Stimulated activated CD4-positive, alpha-beta T cell treated with anti-CD3 and anti-CD28 coated beads, Interleukin-12 subunit alpha, Interleukin-12 subunit beta, amount 100 ng/mL, for 24 hours (primary cell): ENCODE results near the gene PKP1.

Experiments used
- DNase-seq, 2 experiments: peaks; one replicate each; pipeline ENCODE4 v3.0.0-alpha.2; 2020; ENCODE audit warnings: low read depth in 2 of 2

Gene PKP1

DNA sequence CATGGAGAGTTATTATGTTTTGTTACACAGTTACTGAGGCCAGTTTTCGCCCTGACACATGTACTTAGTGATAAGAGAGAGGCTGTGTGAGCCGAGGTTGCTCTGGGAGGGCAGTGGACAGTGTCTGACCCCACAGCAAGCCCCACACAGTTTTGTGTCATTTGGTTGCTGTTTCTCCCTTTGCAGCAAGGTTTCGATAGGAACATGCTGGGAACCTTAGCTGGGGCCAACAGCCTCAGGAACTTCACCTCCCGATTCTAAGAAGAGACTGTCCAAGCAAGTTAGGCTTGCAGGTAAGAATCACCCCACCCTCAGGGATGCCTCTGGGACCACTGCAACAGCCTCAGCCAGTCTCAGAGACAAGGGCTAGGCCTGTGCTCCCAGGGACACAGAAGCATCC, 45.3 kb downstream of the PKP1 start:
- no peak for DNase-seq

GRCh38 chr1:201329286-201329685, 46.0 kb downstream of the PKP1 start:
- no peak for DNase-seq

- no peak for DNase-seq
These were observed 46.5 kb downstream of the PKP1 start for GRCh38 chr1:201329801-201330200.

- no peak for DNase-seq
These were observed 47.2 kb downstream of the PKP1 start for GRCh38 chr1:201330541-201330940.

DNA sequence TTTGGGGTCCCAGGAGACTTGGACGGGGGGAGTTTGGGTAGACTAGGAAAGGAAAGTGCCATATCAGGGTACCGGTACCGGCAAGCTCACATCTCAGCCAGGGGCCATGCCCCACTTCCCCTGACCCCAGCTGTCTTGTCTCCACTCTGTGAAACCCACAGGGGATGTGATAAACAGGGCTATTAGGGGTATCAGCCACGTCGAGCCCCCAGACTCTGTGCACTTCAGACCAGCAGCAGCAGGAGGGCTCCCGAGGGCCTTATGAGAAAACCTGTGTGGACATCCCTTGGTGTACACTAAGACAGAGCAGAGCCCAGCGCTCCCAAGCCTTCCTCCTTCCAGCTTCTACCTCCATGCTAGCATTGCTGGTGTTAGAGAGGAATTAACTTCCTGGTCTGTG, 47.9 kb downstream of the PKP1 start:
- no peak for DNase-seq

GRCh38 chr1:201332021-201332420, 48.7 kb downstream of the PKP1 start:
- DNase-seq: no peak

- no peak for DNase-seq
These were observed 49.5 kb downstream of the PKP1 start for GRCh38 chr1:201332616-201333335.

DNA sequence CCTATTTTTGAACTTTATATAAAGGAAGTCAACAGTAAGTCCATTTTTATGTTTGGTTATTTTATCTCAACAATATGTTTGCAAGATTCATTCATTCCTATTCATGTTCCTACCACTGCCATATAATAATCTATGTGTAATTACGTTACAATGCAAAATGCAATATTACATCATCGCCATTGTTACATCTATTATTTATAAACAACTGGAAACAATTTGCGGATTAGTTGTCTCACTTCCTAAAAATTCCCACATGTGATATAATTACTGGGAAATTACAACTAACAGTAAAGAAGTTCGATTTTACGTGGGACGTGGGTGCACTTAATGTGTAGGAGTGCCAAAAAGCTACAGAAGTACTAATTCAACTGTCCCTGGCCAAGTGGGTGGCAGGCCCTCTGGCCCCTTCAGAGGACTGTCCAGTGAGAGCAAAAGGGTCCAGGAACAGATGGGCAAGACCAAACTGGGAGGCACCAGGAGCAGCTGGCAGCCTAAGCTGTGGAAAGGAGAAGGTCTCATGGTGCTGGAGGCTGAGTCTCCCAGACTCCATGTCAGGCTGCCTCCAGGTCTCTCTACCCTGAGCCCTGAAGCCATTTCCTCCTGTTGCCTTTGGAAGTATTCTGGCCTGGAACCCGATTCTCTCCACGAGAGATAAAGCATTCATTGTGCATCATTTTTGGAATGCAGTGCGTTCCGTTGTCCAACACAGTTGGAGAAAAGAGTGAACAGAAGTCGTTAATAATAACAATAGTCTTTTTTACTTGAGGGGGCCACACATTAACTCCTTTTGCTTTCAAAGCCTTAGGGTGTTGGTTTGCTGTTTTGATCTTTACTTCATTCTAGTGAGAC, 51.2 kb downstream of the PKP1 start:
- DNase-seq: no peak

DNA sequence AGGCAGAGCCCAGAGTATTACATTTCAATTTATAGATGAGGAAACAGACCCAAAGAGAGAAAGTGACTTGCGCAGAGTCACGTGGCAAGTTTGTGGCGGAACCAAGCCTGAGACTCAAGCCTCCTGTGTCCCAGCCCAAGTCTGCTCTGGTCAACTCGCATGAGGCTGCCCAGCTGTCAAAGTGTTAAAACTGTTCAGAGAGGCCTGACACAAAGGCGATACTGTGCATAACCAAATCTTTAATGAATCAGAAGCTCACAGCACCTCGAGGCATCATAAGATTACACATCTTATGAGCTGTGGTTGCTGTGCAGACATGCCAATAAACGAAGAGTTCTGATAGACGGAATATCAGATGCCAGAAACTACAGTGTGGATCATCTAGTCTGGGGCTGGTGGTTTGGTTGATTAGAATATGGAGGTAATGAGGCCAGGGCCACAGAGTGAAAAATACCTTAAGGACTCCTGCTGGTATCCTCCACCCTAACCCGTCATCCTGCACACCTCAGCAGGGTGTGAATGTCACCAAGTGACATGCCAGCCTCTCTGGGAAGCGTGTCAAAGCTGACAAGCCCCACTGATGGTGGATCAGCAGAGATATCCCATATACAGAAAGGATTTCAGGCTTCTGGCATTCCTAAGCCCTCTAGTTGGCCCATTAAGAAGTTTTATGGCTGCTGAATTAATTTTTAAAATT, 52.0 kb downstream of the PKP1 start:
- no peak for DNase-seq

DNA sequence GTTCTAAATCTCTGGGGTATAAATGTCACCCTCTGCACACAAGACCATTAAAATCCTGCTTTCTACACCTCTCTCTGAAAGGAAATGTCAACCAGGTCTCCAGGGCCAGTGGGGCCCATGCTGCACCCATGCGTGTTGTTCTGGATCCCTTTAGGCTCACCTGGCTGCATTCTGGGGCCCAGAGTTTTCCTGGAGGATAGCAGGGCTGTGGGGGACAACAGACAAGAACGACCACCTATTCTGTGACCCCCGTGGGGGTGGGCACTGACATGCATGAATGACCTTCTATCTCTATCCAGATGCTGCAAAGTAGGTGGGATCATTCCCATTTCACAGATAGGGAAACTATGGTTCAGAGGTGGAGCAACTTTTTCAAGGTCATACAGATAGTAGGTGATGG, 52.6 kb downstream of the PKP1 start:
- no peak for DNase-seq

DNA sequence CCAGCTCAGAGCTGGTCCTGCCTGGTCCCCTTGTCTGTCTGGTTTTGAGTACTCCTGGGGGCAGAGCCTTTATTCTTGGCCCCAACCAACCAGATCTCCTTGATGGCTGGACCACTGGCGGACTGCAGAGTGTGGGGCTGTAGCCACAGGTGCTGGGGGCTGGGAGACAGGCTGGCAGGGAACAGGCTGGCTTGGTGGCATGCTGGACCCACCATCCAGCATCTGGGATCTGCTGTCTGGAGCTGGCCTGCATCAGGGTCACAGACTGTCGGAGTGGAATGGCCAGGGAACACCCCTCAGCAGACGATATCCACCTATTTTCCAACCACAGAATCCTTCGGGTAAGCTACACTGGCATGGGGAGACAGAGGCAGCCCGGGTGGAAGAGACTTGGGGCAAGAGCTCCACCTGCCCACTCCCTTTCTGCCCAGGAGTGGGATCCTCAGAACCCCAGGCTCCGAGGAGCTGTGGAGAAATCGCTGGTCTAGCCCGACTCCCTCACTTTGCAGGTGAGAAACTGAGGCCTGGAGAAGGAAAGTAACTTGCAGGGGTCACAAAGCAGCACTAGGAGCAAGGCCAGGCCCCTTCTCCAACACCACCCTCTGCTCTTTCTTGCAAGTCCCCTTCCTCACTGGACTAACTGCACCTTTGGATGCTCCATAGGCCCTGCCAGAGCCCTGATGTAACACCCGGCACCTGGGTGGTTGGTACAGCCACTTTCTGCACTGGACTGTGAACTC, 53.6 kb downstream of the PKP1 start:
- no peak for DNase-seq

GRCh38 chr1:201341377-201341776, 58.1 kb downstream of the PKP1 start:
- DNase-seq: no peak

DNA sequence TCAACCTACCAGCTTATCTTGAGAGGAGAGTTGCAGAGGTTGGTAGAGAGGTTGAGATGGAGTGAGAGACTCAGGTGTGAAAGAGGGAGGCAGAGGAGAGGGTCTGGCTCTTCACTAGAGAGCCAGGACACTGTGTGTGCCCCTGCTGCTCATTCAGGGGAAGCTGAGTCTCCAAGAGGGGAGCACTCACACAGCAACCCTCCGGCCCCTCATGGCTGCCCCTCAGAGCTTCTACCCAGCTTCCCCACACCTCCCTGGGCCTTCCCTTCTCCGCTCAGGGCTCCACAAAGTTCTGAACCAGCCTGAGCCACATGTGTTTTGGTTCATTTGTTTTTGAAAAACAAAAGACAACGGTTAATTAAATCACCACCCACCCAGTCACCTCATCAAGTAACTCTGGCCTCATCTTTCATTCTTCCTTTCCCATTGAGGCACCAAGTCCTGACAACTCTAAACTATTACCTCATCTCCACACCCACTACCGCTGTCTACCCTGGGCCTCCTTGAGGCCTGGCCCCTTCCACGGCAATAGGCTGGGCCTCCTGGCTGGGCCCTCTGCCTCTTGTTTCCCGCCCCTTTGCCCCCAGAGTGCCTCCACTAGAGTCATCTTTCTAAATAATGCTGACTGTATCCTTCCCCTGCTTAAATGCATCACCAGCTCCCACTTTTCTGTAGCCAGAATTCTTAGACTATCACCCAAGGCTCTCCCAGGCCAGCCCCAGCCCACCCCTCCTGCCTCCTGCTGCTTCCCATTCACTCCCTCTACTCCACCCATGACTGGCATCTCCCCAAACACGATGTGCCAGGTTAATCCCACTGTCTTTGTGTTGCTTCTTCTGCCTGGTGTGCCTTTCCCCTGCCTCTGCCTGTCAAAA, 61.1 kb downstream of the PKP1 start:
- no peak for DNase-seq

DNA sequence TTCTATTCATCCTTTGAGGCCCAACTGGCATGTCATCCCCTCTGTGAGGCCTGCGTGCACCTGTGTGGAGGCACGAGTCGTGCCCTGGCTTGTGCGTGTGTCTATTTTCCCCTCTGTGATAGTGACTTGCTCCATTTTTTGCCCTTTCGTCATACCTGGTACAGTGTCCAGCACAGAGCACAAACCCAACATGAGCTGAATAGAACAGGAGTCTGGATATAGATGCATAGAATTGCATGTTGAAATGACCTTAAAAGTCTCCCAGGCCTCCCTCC, 61.7 kb downstream of the PKP1 start:
- DNase-seq: no peak

DNA sequence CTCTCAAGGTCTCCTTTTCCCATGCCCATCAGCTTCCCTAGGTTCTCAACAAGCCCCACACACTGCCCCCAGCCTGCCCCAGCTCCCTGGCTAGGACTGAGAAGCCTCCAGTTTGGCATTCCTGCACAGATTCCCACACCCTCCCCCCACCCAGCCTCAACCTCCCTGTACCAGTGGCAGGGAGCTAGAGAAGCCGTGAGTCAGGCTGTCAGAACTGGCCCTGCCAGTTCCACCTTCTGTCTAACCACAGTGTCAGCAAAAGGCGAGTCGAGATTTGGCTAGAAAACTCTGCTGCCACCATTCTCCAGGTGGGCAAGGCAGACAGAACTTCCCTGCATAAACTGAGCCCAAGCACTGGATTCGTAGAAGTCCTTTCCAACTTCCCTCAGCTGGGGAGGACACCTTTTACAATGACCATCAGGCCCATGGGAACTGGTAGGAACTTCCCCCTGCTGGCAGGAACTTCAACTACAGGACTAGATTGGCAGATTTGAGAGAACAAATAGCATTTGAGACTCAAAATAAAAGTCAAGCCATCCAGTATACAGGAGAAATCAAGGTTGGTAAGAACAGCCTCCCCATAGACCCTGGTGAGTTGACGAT, 63.1 kb downstream of the PKP1 start:
- DNase-seq: no peak

- DNase-seq: no peak
These were observed 63.7 kb downstream of the PKP1 start for GRCh38 chr1:201346987-201347386.

GRCh38 chr1:201347498-201348210, 64.3 kb downstream of the PKP1 start:
- DNase-seq: no peak

- DNase-seq: peak in 1 of 2 experiments; percentile 27
These were observed 64.9 kb downstream of the PKP1 start for GRCh38 chr1:201348211-201348566.

DNA sequence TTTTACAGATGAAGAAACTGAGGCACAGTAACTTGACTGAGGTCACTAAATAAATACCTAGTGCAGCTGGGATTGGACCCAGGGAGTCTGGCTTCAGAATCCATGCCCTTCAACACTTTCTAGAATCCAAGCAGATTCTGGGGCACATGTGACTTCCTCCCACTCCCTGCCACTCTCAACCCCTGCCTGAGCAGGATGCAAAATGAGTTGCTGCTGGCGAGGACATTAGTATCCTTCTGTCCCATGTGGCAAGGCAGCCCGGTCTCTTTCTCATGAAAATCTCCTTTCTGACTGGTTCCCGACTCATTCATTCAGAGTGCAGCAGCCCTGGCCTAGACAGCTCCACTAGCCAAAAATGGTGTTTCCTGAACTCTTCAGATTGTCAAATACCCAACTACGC, 65.8 kb downstream of the PKP1 start:
- DNase-seq: no peak

DNA sequence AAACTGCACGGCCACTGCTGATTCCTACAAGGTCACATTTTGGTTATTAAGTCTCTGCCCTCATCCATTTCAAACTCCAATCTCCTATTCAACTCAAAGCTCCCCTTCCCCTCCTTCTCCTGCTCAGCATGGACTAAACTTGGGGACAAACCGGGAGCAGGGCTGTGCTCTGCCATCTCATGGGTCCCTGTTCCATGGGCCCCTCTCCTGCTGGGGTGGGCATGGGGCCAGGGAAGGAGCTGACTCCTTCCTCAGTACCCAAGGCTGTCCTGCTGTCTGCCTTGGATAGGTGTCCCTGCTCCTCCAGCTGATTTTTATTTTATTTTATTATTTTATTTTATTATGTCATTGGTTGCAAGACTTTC, 67.0 kb downstream of the PKP1 start:
- DNase-seq: no peak
